RWPE1 (cell line): Measurements from ENCODE around the gene ULK2.
A peak's percentile ranks its signal among the peaks of the same experiment; 100 is the strongest.

Experiments used
- CTCF ChIA-PET: fragments of 350-600 bp; sonication (Branson Sonifier 250); formaldehyde crosslinking; extraction: SDS; loops from one replicate; lab custom pipeline; 2021; lab: Yijun Ruan, JAX
- POLR2A ChIA-PET: fragments of 400-600 bp; formaldehyde crosslinking; extraction: SDS; loops from one replicate; lab custom pipeline; 2020; ENCODE audit warnings: antibody characterized with exemption; ENCODE audit not compliant: low non-redundant PET; lab: Yijun Ruan, JAX
- DNase-seq: peaks from one replicate; pipeline ENCODE4 v3.0.0; 2012; ENCODE audit warnings: low spot score
- H3K27ac ChIP-seq: fragments of 450-650 bp; 2 replicates; pipeline ENCODE4 v1.5.1; 2017
- CTCF ChIP-seq: fragments of 450-650 bp; conservative IDR thresholded peaks from 2 replicates; pipeline ENCODE4 v1.5.1; 2017; ENCODE audit warnings: low read depth, mild to moderate bottlenecking

The ULK2 gene

GRCh38 chr17:19867329-19868078, at the start of gene ULK2:
Gene ULK2 (minus strand): TSS chr17:19867936. CDS start chr17:19867417, 519 bp downstream.
- peak; percentile 30; the same call in 1 of the 2 replicates for TF ChIP-seq CTCF
- DNase-seq, result peak; percentile 52
- H3K27ac ChIP-seq, result peak within 1 kb of the TSS; percentile 67
- ChIA-PET POLR2A (no interaction called here), CTCF (interaction anchor here (0.5 to 1.3 kb wide), 3 partner anchors 13 to 94 kb away, joined by 3 to 5 read pairs (median 3); no protein-coding TSS in a partner anchor)

- TF ChIP-seq CTCF, result no peak
- DNase-seq, result no peak
- POLR2A ChIA-PET, result no interaction called here
- CTCF ChIA-PET, result no interaction called here
- no peak overlapping the region for H3K27ac ChIP-seq
Measured at GRCh38 chr17:19915245-19915978, 47.7 kb upstream of the ULK2 start.

DNA sequence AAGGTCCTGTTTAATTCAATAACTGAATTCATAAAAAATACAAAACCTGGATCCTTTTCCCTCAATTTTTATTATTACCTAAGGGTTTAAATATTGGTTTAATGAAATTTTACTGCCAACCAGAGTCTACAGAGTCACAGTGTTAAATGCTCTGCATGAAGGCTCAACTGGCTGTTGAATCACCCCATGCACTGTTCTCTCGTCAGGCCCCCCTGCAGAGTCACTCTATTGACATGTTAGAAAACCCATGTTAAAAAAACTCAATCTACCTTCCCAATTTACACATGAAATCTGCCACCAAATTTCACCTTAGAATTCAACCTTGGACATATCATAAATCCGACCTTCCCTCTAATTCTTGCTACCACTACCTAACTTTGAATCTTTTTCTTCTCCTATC, 43.3 kb upstream of the ULK2 start:
- no peak overlapping the region for H3K27ac ChIP-seq
- CTCF ChIA-PET, result interaction anchor here (0.7 kb wide), 1 partner anchor 88 kb away, joined by 3 read pairs; no protein-coding TSS in a partner anchor
- TF ChIP-seq CTCF, result no peak
- DNase-seq, result no peak
- POLR2A ChIA-PET, result no interaction called here

- no peak overlapping the region for H3K27ac ChIP-seq
Measured at GRCh38 chr17:19909139-19909538, 41.4 kb upstream of the ULK2 start.

GRCh38 chr17:19905502-19905901, 37.8 kb upstream of the ULK2 start:
- TF ChIP-seq CTCF, result no peak
- POLR2A ChIA-PET, result no interaction called here
- CTCF ChIA-PET, result interaction anchor here (0.5 kb wide), 1 partner anchor 276 kb away, joined by 3 read pairs; no protein-coding TSS in a partner anchor
- H3K27ac ChIP-seq, result no peak overlapping the region
- DNase-seq, result no peak

More at GRCh38 chr17:19909139-19909538, 41.4 kb upstream of the ULK2 start:
- TF ChIP-seq CTCF, result no peak
- CTCF ChIA-PET, result no interaction called here
- DNase-seq, result no peak
- POLR2A ChIA-PET, result no interaction called here

- no peak overlapping the region for H3K27ac ChIP-seq
- no peak for TF ChIP-seq CTCF
- ChIA-PET CTCF (no interaction called here), POLR2A (no interaction called here)
- no peak for DNase-seq
Measured at GRCh38 chr17:19904924-19905323, 37.2 kb upstream of the ULK2 start.
